AG04449 (cell line): ENCODE measurements around the gene PLXNC1.
A peak's percentile ranks its signal among the peaks of the same experiment; 100 is the strongest.

Experiments
- CTCF ChIA-PET: fragments of 350-600 bp; formaldehyde crosslinking; extraction: SDS; loops from one replicate; lab custom pipeline; 2021; ENCODE audit warnings: antibody characterized with exemption; lab: Yijun Ruan, JAX
- POLR2A ChIA-PET: fragments of 400-600, 350-600 bp; formaldehyde crosslinking; extraction: SDS; loops from one replicate; lab custom pipeline; 2020; ENCODE audit warnings: antibody characterized with exemption, inconsistent platforms; lab: Yijun Ruan, JAX
- DNase-seq: peaks from one replicate; pipeline ENCODE4 v3.0.0-alpha.2; 2010; ENCODE audit warnings: low read depth, low spot score
- H3K4me3 ChIP-seq: 2 replicates; pipeline ENCODE4 v1.5.1; 2011; ENCODE audit warnings: low read depth, mild to moderate bottlenecking, control low read depth, low read length
- CTCF ChIP-seq: IDR thresholded peaks from one replicate; pipeline ENCODE4 v1.5.1; 2011; ENCODE audit warnings: mild to moderate bottlenecking, moderate library complexity, low read length, control low read depth, inconsistent platforms; ENCODE audit not compliant: insufficient read depth; ENCODE audit errors: missing control alignments

Gene PLXNC1

GRCh38 chr12:94263905-94264561, 115.7 kb downstream of the PLXNC1 start:
- no peak for TF ChIP-seq CTCF
- ChIA-PET CTCF (interaction anchor here (1.2 kb wide), 1 partner anchor 13 kb away, joined by 3 read pairs; no protein-coding TSS in a partner anchor), POLR2A (no interaction called here)
- no peak overlapping the region for H3K4me3 ChIP-seq
- DNase-seq = no peak

GRCh38 chr12:94264736-94265485, 116.5 kb downstream of the PLXNC1 start:
- DNase-seq = no peak
- ChIA-PET POLR2A (no interaction called here), CTCF (no interaction called here)
- TF ChIP-seq CTCF = no peak
- H3K4me3 ChIP-seq = no peak overlapping the region

GRCh38 chr12:94265539-94265938, 117.2 kb downstream of the PLXNC1 start:
- no peak for DNase-seq
- ChIA-PET CTCF (interaction anchor here (0.9 kb wide), 1 partner anchor 40 kb away, joined by 3 read pairs; no protein-coding TSS in a partner anchor), POLR2A (interaction anchor here (1.4 kb wide), 1 partner anchor 25 kb away, joined by 3 read pairs; no protein-coding TSS in a partner anchor)
- no peak overlapping the region; the same call in 1 of the 2 replicates for H3K4me3 ChIP-seq
- TF ChIP-seq CTCF = no peak

DNA sequence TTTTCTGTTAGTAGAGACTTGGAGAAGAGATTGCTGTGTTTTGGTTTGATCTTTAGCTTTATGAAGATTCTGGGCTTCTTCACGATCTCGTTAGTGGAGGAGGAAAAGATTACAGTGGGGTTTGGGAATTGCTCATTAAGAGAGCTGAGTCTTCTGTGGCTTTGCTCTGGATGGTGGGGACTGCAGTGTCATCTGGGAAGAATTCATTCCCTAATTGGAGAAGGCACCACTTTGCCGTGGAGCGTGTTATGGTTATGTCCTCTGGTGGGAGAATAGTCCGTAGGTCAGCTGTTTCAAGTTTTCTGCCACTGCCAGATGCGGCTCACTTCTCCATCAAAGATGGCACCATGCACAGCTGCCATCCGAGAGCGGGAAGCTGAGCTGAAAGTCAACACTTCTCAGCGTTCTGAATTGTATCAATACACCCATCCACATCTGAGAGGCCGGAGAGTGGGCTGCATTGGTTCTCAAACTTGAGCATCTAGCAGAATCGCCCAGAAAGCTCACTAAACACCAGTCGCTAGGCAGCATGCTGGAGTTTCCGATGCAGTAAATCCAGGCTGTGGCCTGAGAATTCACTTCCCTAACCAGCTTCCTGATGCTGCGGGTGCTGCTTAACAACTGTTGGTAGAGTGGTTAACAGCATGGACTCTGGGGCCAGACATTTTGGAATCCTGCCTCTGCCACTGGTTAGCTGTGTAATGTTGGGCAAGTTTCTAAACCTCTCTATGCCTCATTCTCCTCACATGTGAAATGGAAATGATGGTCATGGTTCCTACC, 117.8 kb downstream of the PLXNC1 start:
- H3K4me3 ChIP-seq = no peak overlapping the region
- ChIA-PET CTCF (interaction anchor here (0.9 to 1.0 kb wide), 2 partner anchors 39 to 167 kb away, joined by 3 read pairs; no protein-coding TSS in a partner anchor), POLR2A (interaction anchor here (1.4 kb wide), 1 partner anchor 24 kb away, joined by 3 read pairs; no protein-coding TSS in a partner anchor)
- peak; percentile 42 for DNase-seq
- TF ChIP-seq CTCF = no peak

GRCh38 chr12:94266796-94267536, 118.6 kb downstream of the PLXNC1 start:
- H3K4me3 ChIP-seq = no peak overlapping the region
- POLR2A ChIA-PET = interaction anchor here (1.4 kb wide), 1 partner anchor 23 kb away, joined by 3 read pairs; no protein-coding TSS in a partner anchor
- DNase-seq = peak; percentile 80
- CTCF ChIA-PET = interaction anchor here (1.0 kb wide), 1 partner anchor 167 kb away, joined by 3 read pairs; no protein-coding TSS in a partner anchor
- no peak for TF ChIP-seq CTCF
